Melanocyte of skin (primary cell): ENCODE data around the gene ENHO. TPM values are rescaled to one million over a fixed set of nuclear protein-coding genes. Genes with fewer than 3 reads are reported as not detected.

Source experiments
- small RNA-seq, 2 donors: library from RNA; depleted of rRNA; stranded (forward); fragments of <200 nt; gene quantifications; one replicate each; pipeline ENCODE3, GENCODE V24; 2012
- total RNA-seq, 2 donors: library from RNA; depleted of rRNA; stranded (reverse); fragments of >200 nt; gene quantifications; 2 replicates each; pipeline ENCODE4 v1.2.3, GENCODE V29; 2012

ENHO gene
- 1 to 10 TPM in 1 of 2 donors, under 1 TPM in 1; 0.67 to 1.4 TPM for total RNA-seq

GRCh38 chr9:34522971-34523797, at the start of gene ENHO:
Gene ENHO, minus strand, starts transcription at chr9:34522990. Its CDS starts 1,295 bp downstream, at chr9:34521695.

Small RNA genes within 50 kb of the gene (small RNA-seq; reads per million reads assigned to genes)
- gene RN7SKP24, result 0 reads per million in 2 donors

Other genes with a start within 250 kb of the ENHO start
- gene KIF24, start 193.7 kb downstream of the ENHO start, total RNA-seq, result 1 to 10 TPM; 5.5 to 7.7 TPM
- gene NUDT2, start 193.4 kb downstream of the ENHO start, total RNA-seq, result 10 to 100 TPM; 12.7 to 22.6 TPM
- gene MYORG, start 146.1 kb downstream of the ENHO start, total RNA-seq, result 1 to 10 TPM in 1 of 2 donors, under 1 TPM in 1; 0.67 to 5.5 TPM
- 10 to 100 TPM; 16.0 to 18.2 TPM for gene FAM219A, start 64.4 kb downstream of the ENHO start, total RNA-seq
- gene DNAI1, start 64.2 kb downstream of the ENHO start, total RNA-seq, result not detected
- gene CNTFR, start 66.7 kb upstream of the ENHO start, total RNA-seq, result under 1 TPM in 1 of 2 donors, not detected in 1; 0.34 TPM
- 10 to 100 TPM; 15.8 to 21.3 TPM for gene RPP25L, start 89.1 kb upstream of the ENHO start, total RNA-seq
- gene DCTN3, start 97.5 kb upstream of the ENHO start, total RNA-seq, result 10 to 100 TPM; 71.2 to 73.3 TPM
- gene ARID3C, start 106.1 kb upstream of the ENHO start, total RNA-seq, result under 1 TPM in 1 of 2 donors, not detected in 1; under 0.01 TPM
- gene SIGMAR1, start 114.8 kb upstream of the ENHO start, total RNA-seq, result 100 to 1,000 TPM; 132 to 213 TPM
- 10 to 100 TPM; 63.0 to 65.6 TPM for gene GALT, start 123.7 kb upstream of the ENHO start, total RNA-seq
- 10 to 100 TPM; 13.0 to 13.1 TPM for gene IL11RA, start 129.2 kb upstream of the ENHO start, total RNA-seq
- gene CCL27, start 139.7 kb upstream of the ENHO start, total RNA-seq, result under 1 TPM in 1 of 2 donors, not detected in 1; 0.34 TPM
- not detected for gene CCL19, start 168.3 kb upstream of the ENHO start, total RNA-seq
- gene CCL21, start 187.1 kb upstream of the ENHO start, total RNA-seq, result not detected